HG02970 (cell line): ENCODE measurements around the gene CCDC106.

ENCODE experiments used
- ATAC-seq: cut with Tn5 transposase; IDR thresholded peaks from one replicate; pipeline ENCODE4 v1.9.1; 2021; ENCODE audit warnings: mild to moderate bottlenecking, moderate library complexity, moderate number of reproducible peaks; ENCODE audit not compliant: unreplicated experiment, low FRiP score

The CCDC106 gene

DNA sequence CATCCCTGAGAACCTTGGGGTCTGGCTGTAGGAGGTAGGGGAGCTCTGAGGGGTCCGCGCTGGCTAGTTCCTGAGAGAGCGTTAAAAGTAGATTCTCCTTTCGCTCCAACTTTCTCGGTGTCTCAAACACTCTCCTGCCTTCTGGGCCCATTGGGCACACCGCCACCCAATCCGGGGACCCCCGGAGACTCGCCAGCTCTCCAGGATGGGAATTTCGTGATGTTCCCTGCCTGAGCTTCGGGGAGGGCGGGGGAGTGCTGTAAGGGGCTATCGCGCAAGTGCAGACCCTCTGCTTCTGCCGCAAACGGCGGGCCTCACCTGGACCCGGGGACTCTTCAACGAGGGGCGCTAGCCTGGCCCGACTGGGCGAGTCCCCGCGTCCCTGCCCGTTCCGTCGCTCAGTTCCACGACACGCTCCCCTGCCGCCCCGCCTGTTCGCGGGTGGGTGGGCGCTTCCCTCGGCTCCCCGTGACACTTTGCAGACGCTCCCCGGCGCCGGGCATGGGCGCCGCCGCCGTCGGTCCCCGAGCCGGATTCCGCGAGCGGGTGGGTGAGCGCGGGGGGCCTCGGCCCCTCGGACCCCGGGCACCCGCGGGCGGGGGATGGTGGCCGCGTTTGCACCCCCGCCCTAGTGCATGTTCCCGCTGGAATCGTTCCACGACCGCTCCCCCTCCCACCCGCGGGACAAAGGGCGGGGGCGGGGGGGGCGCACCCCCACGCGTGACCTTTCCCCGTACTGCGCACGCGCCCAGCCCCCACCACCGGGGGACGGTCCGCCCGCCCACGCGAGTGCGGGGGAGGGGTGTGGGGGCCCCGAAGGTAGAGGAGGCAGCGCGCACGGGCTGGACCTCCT, at the start of gene CCDC106:
Gene CCDC106 (plus strand): TSS at position 481 of the 853 bp plus-strand sequence. CDS start 835 bp downstream, outside the sequence.
- no peak for ATAC-seq

GRCh38 chr19:55598719-55599467, 49.1 kb upstream of the CCDC106 start:
- peak; percentile 49 for ATAC-seq

DNA sequence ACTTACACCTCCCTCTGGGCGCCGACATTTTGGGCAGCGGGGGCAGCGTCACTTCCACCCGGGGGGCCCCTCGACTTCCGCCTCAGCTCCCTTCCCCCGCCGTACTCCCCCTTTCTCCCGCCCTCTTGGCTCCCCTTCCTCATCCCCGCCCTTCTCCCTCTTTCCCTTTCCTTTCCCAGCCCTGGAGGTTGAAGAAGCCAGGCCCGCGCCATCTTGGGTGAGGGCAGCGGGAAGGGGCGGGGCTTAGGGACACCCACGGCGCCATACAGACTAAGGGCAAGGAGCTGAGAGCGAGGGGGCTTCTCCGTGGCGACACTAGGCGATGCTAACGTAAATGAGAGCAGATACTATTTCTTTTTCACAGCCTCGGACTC, 48.6 kb upstream of the CCDC106 start, which contains the start of gene FIZ1:
Gene FIZ1 (minus strand): TSS at position 50 of the 374 bp plus-strand sequence. CDS start 1,652 bp downstream, outside the sequence.
- ATAC-seq: peak; percentile 50

DNA sequence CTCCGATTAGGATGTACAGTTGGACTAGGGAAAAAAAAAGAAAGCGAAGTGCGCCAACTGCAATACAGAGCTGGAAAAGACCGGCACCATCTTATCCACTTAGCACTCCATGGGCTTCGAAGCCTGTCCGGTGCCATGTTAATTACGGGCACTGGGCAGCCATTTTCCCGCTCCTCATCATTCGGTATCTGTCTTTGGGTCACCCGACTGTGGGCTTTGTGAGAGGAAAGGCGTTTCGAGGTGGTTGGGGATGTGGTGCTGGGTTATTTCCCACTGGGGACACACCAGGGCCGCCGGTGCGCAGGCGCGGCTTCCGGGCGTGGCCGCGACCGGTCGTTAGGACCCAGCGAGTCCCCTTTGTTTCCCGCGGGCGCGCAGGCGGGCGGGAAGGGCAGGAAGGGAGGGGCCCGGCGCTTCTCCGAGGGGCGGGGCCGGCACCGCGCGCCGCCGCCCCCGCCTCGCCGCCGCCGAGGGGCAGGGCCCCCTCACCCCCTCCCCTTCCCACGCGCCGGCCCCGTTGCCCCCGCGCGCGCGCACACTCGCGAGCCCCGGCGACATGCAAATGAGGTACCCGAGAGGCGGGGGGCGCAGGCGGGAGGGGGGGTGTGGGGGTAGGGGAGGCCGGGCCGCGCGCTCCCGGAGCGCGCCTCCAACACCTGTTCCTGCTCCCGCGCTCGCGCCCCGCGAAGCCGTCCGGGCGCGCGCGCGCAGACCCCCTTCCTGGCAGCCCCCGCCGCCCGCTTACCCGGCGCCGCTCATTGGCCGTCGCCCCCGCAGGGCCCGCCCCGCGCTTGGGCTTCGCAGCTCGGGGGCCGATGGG, 48.0 kb upstream of the CCDC106 start, which contains the start of gene ZNF524:
Gene ZNF524 (plus strand): TSS at position 447 of the 820 bp plus-strand sequence. CDS start 1,825 bp downstream, outside the sequence.
- peak; percentile 40 for ATAC-seq

- no peak for ATAC-seq
Observed at GRCh38 chr19:55600662-55601028, 47.4 kb upstream of the CCDC106 start.

GRCh38 chr19:55601084-55601483, 46.9 kb upstream of the CCDC106 start:
- ATAC-seq: no peak

GRCh38 chr19:55602104-55603001, 45.7 kb upstream of the CCDC106 start:
- ATAC-seq: no peak

DNA sequence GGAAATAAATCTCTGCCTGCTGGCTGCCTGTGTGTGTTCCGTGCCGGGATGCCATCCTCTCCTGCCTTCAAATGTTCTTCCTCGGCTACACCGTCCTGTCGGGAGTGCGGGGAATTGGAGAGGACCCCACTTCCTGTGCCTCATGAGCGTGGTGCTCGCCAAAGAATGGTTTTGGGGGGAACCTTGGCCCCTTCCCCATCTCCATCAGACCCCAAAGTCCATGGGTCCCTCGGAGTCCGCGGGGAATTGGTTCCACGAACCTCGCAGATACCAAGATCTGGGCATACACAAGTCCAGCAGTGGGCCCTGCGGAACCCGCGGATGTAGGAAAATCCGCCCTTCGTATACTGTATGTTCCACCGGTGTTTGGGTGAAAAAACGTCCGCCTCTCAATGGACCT, 44.9 kb upstream of the CCDC106 start:
- no peak for ATAC-seq

DNA sequence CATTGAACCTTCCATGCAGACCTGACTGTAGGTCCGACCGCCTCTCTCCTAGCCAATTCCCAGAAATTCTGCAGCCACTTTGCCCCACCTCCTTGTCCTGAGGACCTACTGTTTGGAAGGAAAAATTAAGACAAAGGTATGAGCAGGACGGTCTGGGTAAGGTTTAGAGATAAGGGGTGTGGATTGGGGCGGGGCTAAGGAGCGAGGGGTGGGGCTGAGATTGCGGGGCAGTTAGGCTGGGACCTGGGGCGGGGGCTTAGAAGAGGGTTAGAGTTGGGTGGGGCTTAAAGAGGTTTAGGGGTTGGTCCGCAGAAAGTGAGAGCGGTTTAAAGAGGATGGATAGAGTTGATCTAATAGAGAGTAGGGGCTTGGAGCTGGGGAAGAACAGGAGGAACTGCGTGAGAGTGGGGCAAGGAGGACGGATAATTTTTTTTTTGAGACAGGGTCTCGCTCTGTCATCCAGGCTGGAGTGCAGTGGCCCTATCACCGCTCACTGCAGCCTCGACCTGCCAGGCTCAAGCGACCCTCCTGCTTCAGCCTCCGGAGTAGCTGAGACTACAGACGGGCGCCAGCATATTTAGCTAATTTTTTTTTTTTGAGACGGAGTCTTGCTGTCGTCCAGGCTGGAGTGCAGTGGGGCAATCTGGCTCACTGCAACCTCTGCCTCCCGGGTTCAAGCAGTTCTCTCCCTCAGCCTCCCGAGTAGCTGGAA, 44.3 kb upstream of the CCDC106 start:
- ATAC-seq: no peak

DNA sequence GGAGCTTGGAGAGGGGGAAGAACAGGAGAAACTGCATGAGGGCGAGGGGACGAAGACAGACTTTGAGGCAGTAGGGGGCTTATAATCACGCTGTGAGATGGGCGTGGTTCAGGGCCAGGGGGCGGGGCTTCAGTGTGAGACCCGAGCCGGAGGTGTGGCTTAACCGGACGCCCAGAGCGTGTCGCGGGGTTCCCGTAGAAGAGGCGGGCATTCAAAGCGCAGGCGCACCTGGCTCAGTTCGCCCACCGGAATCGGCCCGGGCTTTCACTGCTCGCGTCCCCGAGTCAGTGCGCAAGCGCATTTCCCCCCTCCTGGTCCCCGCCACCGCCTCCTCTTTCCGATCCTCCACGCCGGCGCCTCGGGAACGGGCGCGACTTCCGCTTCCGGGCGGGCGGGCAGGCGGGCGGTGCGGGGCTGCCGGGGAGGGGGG, 42.8 kb upstream of the CCDC106 start:
- ATAC-seq: peak; percentile 73

GRCh38 chr19:55605637-55606470, 42.2 kb upstream of the CCDC106 start, which contains the start of gene ZNF865:
Gene ZNF865 (plus strand): TSS chr19:55605647. CDS start chr19:55613619, 7,972 bp downstream.
- ATAC-seq: no peak

GRCh38 chr19:55606471-55606787, 41.6 kb upstream of the CCDC106 start:
- ATAC-seq: no peak

DNA sequence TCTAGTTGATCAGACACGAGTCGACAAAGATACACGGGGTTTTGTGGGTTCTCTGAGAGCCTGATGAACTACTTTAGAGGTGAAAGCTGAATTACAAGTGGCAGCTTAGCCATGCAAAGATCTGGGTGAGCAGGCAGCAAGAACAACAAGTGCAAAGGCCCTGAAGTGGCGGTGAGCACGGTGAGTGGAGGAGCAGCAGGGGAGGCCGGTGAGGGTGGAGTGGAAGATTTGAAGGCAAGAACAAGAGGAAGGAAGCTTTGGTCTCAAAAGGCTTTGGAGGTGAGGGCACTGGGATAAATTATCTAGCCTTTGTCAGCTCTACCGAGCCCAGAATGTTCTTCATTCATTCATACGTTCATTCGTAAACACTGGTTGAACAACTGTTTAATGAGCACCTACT, 41.2 kb upstream of the CCDC106 start:
- ATAC-seq: no peak

GRCh38 chr19:55609326-55609725, 38.7 kb upstream of the CCDC106 start:
- ATAC-seq: no peak

- no peak for ATAC-seq
Observed at GRCh38 chr19:55611300-55611982, 36.6 kb upstream of the CCDC106 start.

GRCh38 chr19:55611983-55612645, 35.9 kb upstream of the CCDC106 start:
- ATAC-seq: no peak

- ATAC-seq: no peak
Observed at GRCh38 chr19:55613396-55613795, 34.6 kb upstream of the CCDC106 start.
